Prostate gland (tissue), 2 donors: Measurements from ENCODE around the gene LTO1.

Experiments
- CTCF ChIP-seq, 4 experiments: fragments of 200-600 bp in 2 of 4; fragments of 450-650 bp in 2 of 4; sonication (generic) in 2 of 4; IDR thresholded peaks; 1 replicate in 3 of 4; 2 replicates in 1 of 4; pipeline ENCODE4 v1.5.1; 2016 to 2019; ENCODE audit warnings: antibody characterized with exemption in 4 of 4, mild to moderate bottlenecking in 2 of 4, moderate library complexity in 2 of 4
- POLR2A ChIP-seq: fragments of 450-650 bp; IDR thresholded peaks from one replicate; pipeline ENCODE4 v1.6.1; 2016; ENCODE audit warnings: antibody characterized with exemption, mild to moderate bottlenecking

GRCh38 chr11:69677749-69678148, 2.6 kb upstream of the LTO1 start:
- TF ChIP-seq CTCF (IDR thresholded peaks at IDR 0.05) (no peak), POLR2A (no peak)
